OCI-M2 (cell line): ENCODE results near the gene PGBD4.

Experiments used
- DNase-seq: peaks from one replicate; lab custom pipeline; 2025; ENCODE audit not compliant: unreplicated experiment; lab: John Stamatoyannopoulos, UW

Gene PGBD4

GRCh38 chr15:34101366-34102174, at the start of gene PGBD4, which contains the start of gene EMC7:
Gene PGBD4, plus strand, starts transcription at chr15:34102083. Its CDS starts 449 bp downstream, at chr15:34102532.
Gene EMC7, minus strand, starts transcription at chr15:34101862. Its CDS starts 23 bp downstream, at chr15:34101839.
- DNase-seq = peak; percentile 69

DNA sequence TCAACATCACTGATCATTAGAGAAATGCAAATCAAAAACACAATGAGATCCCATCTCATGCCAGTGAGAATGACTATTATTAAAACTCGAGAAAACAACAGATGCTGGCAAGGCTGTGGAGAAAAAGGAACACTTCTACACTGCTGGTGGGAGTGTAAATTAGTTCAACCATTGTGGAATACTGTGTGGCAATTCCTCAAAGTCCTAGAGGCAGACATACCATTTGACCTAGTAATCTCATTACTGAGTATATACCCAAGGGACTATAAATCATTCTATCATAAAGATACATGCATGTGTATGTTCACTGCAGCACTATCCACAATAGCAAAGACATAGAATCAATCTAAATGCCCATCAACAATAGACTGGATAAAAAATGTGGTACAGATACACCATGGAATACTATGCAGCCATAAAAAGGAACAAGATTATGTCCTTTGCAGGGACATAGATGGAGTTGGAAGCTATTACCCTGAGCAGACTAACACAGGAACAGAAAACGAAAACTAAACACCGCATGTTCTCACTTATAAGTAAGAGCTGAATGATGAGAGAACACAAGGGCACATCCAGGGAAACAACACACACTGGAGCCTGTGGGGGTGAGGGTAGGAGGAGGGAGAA, 47.7 kb upstream of the PGBD4 start:
- no peak for DNase-seq

- no peak for DNase-seq
Observed at GRCh38 chr15:34055868-34056595, 45.9 kb upstream of the PGBD4 start.

- DNase-seq = no peak
Observed at GRCh38 chr15:34056911-34057310, 45.0 kb upstream of the PGBD4 start.

DNA sequence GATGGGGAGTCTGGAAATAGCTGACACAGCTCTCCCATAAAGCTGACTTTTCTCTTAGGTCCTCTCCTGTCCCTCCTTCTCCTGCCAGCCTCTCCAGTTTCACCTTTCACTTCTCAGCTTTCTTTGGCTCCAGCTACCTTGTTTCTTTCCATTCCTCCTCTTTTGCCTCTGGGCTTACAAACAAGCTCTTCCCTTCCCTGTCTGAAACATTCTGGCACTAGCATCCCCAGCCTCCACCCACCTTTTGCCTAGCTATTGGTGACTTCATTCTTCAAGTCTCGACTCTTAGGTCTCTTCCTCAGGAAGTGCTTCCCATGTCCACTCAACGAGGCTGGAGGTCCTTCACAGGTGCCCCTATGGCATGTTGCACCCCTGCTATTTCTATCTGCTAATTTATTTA, 42.4 kb upstream of the PGBD4 start:
- DNase-seq = no peak

GRCh38 chr15:34059946-34060345, 41.9 kb upstream of the PGBD4 start:
- DNase-seq = no peak

DNA sequence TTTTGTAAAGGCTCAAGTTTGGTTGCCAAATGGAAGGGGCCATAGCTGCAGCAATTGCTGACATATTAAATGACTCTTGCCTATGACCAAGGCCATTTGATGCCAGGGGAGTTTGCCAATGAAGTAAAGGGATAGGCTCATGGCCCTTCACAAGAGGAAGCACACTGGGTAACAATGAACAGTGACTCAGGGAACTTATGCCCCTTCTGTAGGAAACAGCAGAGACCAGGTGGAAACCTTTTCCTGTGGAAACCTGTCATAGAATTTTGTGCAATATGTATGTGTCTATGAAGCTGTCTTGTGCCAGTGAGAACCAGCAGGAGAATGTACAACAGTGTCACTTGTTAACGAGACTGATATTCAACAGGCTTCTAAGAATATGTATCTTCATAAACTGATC, 37.4 kb upstream of the PGBD4 start:
- DNase-seq = no peak

DNA sequence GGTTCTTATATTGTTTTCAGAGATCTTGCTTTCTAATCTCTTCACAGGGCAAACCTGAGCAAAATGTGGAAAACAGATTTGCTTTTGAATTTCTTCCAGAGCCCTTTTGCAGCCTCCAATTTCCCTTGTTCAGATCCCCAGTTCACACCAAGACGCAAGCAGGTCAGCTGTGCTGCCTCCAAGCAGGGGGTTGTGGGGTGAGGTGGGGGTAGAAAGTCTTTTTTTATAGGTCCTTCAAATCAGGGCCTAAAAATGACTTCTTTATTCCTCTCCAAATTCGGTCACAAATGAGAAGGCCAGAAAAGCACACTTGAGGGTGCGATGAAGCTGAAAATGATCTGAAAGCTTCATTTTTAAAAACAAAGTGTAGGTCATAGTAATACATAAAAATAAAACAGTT, 36.6 kb upstream of the PGBD4 start:
- no peak for DNase-seq

- no peak for DNase-seq
Observed at GRCh38 chr15:34065941-34066340, 35.9 kb upstream of the PGBD4 start.

DNA sequence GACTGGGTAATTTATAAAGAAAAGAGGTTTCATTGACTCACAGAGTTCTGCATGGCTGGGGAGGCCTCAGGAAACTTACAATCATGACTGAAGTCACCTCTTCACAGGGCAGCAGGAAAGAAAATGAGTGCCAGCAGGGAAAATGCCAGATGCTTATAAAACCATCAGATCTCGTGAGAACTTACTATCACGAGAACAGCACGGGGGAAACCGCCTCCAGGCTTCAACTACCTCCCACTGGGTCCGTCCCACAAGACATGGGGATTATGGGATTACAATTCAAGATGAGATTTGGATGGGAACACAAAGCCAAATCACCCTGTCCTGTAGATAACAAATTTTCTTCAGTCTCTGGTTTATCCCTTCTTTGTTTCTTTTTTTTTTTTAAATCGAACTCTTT, 31.9 kb upstream of the PGBD4 start:
- no peak for DNase-seq

DNA sequence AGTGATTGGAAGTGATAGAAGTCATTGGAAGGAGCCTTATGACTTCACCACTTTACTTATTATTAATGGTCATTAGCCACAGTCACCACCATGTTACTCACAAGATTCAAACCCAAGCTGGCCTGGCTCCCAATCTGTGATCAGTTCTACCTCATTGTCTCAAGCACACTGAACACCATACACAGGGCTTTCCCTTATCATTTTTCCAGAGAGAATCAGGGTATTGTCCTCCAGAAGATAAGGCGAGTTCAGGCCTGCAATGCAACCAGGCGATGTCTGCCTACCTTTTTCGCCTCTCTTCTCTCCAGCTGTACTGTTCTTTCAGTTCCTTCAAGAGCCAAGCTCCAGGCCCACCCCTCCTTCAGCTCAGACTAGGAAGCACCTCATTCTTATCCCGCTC, 25.1 kb upstream of the PGBD4 start:
- DNase-seq = no peak

DNA sequence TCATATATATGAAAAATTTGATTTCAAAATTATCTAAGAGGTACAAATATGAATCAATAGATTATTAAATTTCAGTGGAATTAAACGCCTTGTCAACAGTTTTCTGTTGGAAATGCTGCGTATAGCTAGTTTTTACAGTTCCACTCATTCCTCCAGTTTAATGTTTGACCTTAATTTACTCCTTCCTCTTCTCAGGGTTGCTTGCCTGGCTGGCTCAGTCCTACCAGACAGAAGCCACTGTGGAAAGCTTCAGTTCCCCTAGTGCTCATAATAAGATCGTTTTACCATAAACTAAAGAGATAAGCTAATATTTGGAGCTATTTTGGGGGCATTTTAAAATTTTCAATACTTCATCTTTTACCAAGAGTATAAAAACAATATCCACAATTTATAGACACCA, 23.0 kb upstream of the PGBD4 start:
- no peak for DNase-seq

- DNase-seq = no peak
Observed at GRCh38 chr15:34079904-34080303, 22.0 kb upstream of the PGBD4 start.

GRCh38 chr15:34084086-34084485, 17.8 kb upstream of the PGBD4 start:
- no peak for DNase-seq

DNA sequence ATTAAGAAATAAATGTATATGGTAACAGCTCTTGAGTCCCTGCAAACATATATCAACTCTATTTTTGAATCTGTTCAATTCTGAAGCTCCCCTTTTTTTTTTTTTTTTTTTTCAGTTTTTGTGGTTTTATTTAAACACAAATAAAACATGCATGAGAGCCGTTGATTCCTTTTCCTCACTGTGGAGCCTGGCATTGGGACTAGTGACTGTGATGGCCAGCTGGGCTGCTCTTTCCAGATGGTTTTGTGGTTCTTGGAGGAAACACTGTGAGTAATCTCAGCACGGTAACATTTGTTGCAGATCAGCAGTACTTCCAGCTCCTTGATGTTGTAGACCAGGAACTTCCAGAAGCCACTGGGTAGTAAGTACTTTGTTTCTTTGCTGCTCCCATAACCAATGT, 16.1 kb upstream of the PGBD4 start:
- no peak for DNase-seq

DNA sequence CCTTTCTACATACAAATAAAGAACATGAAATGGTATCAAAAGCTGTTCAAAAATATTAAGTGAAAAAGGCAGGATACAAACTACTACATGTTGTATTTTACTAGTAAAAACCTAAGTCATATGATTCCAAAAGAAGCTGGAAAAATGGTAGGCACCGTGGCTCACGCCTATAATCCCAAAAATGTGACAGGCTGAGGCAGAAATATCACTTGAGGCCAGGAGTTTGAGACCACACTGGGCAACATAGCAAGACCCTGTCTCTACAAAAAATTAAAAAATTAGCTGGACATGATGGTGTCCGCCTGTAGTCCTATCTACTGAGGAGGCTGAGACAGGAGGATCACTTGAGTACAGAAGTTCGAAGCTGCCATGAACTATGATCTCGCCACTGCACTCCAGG, 2.0 kb upstream of the PGBD4 start:
- no peak for DNase-seq

DNA sequence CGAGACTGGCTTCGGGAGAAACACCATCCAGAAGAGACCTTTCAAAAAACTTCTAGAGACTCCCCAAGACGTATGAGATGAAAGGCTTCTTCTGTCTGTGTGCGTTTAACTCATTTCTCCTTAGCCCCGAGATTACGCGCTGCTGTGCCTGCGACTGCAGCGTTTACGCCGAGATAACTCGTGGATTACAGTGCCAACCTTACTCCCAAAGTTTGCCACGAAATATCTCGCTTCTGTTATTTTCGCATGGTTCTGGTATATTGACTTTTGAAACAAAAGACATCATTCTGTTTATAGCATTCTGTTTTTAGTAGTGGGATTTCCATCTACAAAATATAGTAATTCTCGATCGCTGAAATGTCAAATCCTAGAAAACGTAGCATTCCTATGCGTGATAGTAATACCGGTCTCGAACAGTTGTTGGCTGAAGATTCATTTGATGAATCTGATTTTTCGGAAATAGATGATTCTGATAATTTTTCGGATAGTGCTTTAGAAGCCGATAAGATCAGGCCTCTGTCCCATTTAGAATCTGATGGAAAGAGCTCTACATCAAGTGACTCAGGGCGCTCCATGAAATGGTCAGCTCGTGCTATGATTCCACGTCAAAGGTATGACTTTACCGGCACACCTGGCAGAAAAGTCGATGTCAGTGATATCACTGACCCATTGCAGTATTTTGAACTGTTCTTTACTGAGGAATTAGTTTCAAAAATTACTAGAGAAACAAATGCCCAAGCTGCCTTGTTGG, 467 bp downstream of the PGBD4 start:
- no peak for DNase-seq

GRCh38 chr15:34106423-34106822, 4.5 kb downstream of the PGBD4 start:
- no peak for DNase-seq

DNA sequence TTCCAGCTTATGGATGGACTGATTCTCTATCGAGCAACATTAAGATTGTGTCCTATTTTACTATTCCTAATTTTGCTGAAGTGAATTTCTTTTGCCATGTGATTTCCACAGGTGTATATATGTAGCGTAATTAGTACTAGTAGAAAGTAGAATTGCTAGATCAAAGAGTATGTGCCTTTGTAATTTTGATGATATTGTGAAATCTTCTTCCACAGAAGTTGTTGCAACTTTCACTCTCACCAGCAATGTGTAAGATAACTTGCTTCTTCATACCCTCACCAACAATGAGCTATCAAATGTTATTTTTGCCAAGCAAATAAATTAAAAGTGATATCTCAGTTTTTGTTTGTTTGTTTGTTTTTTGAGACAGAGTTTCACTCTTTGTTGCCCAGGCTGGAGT, 5.4 kb downstream of the PGBD4 start:
- no peak for DNase-seq

DNA sequence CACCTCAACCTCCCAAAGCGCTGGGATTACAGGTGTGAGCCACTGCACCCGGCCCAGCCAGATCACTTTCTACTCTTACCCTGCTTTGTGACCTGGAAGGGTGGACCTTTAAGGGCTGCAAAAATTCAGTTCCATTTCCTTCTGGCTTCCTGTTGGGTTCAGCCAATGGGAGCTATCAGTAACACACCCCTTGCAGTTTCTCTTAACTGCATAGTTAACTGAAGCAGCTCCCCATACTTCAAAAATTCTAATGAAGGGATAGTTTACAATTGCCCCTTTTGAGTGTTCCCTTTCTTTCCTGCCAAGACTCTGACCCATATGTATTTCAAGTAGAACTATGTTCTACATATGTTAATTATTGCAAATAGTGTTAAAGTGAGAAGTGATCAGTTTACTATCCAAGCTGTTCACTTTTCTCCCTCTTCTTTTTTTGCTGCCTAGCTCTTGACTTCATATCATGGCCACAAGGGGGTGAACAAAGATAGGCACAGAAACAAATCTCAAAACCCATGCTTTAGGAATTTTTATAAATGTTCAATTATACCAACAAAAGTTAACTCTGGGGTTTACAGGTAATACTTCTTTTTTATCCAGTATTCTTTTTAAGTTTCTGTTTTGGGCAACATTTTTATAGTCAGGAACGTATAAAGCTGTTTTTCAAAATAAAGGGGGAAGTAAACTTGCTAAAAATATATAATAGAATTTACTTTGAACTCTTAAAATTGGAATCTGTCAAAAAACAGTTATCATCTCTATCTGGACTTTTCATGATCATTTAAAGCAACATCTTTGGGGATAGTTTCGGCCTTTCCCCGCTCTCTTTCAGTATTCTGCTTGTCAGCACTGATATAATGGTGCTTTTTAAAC, 8.1 kb downstream of the PGBD4 start:
- DNase-seq = no peak
